PC-9 (cell line): ENCODE measurements around the gene CYS1. TPM values are rescaled to one million over a fixed set of nuclear protein-coding genes. Genes with fewer than 3 reads are reported as not detected.

Source experiments
- BruUV-seq: library from RNA; stranded (reverse); fragments of 400-500 nt; replicated peaks from 2 replicates; lab custom pipeline; 2021; lab: Mats Ljungman, UMichigan
- CTCF ChIA-PET: fragments of 300-600 bp; sonication (Branson Sonifier 250); formaldehyde crosslinking; loops from one replicate; lab custom pipeline; 2022; ENCODE audit warnings: antibody characterized with exemption; lab: Charles Lee
- POLR2A ChIA-PET: fragments of 300-600 bp; sonication (Branson Sonifier 250); formaldehyde crosslinking; loops from one replicate; lab custom pipeline; 2022; ENCODE audit warnings: antibody characterized with exemption; ENCODE audit not compliant: unreplicated experiment; lab: Charles Lee
- DNase-seq, 2 experiments: peaks; one replicate each; pipeline versions ENCODE4 v3.0.0 to v3.0.0-alpha.2; 2015 to 2022; ENCODE audit warnings: mixed read lengths in 1 of 2
- H2AFZ ChIP-seq: fragments of 200-600 bp; sonication (generic); 2 replicates; pipeline ENCODE4 v1.8.1; 2017; ENCODE audit warnings: antibody characterized with exemption
- H3F3A ChIP-seq: fragments of 200-600 bp; sonication (generic); 2 replicates; pipeline ENCODE4 v1.8.1; 2017; ENCODE audit warnings: antibody characterized with exemption, mild to moderate bottlenecking, low read depth; ENCODE audit not compliant: insufficient read depth
- H3K27ac ChIP-seq: fragments of 200-600 bp; sonication (generic); 2 replicates; pipeline ENCODE4 v1.6.1; 2016; ENCODE audit warnings: mixed run types
- H3K27me3 ChIP-seq: fragments of 200-600 bp; sonication (generic); 2 replicates; pipeline ENCODE4 v1.6.1; 2016; ENCODE audit warnings: low read depth, mixed run types; ENCODE audit not compliant: insufficient read depth
- H3K36me3 ChIP-seq: fragments of 200-600 bp; sonication (generic); 2 replicates; pipeline ENCODE4 v1.6.1; 2016; ENCODE audit warnings: low read depth, mixed run types
- H3K4me1 ChIP-seq: fragments of 200-600 bp; sonication (generic); replicated peaks from 2 replicates; pipeline ENCODE4 v1.6.1; 2016; ENCODE audit warnings: mixed run types; ENCODE audit not compliant: insufficient read depth
- H3K4me2 ChIP-seq: fragments of 200-600 bp; sonication (generic); 2 replicates; pipeline ENCODE4 v1.6.1; 2017; ENCODE audit warnings: mixed run types
- H3K4me3 ChIP-seq: fragments of 200-600 bp; sonication (generic); 2 replicates; pipeline ENCODE4 v1.6.1; 2016; ENCODE audit warnings: mixed run types
- H3K79me2 ChIP-seq: fragments of 200-600 bp; sonication (generic); 2 replicates; pipeline ENCODE4 v1.6.1; 2017; ENCODE audit warnings: low read depth, mixed run types
- H3K9me2 ChIP-seq: fragments of 200-600 bp; sonication (generic); 2 replicates; pipeline ENCODE4 v1.8.1; 2017; ENCODE audit warnings: mild to moderate bottlenecking; ENCODE audit not compliant: insufficient read depth
- H3K9me3 ChIP-seq: fragments of 200-600 bp; sonication (generic); 2 replicates; pipeline ENCODE4 v1.8.1; 2016; ENCODE audit warnings: low read depth; ENCODE audit not compliant: insufficient read depth
- H4K20me1 ChIP-seq: fragments of 200-600 bp; sonication (generic); 2 replicates; pipeline ENCODE4 v1.8.1; 2017; ENCODE audit not compliant: insufficient read depth
- CTCF ChIP-seq: fragments of 200-600 bp; sonication (generic); conservative IDR thresholded peaks from 2 replicates; pipeline ENCODE4 v1.6.1; 2017; ENCODE audit warnings: mixed run types, antibody characterized with exemption, mild to moderate bottlenecking, moderate library complexity
- EZH2 ChIP-seq: fragments of 200-600 bp; sonication (generic); IDR thresholded peaks from 2 replicates; pipeline ENCODE4 v1.8.0; 2017; ENCODE audit warnings: antibody characterized with exemption, low read depth
- intact Hi-C: fragments of 100-400 bp; cut with micrococcal nuclease; formaldehyde crosslinking; loops from one replicate; pipeline ENCODE4 v1.10.0; 2022; ENCODE audit not compliant: unreplicated experiment
- total RNA-seq: library from RNA; stranded (reverse); gene quantifications from 2 replicates; pipeline ENCODE4 v1.2.3, GENCODE V29; 2021

The CYS1 gene
- total RNA-seq, 1 experiment from 2014 or later = 0.61 TPM

DNA sequence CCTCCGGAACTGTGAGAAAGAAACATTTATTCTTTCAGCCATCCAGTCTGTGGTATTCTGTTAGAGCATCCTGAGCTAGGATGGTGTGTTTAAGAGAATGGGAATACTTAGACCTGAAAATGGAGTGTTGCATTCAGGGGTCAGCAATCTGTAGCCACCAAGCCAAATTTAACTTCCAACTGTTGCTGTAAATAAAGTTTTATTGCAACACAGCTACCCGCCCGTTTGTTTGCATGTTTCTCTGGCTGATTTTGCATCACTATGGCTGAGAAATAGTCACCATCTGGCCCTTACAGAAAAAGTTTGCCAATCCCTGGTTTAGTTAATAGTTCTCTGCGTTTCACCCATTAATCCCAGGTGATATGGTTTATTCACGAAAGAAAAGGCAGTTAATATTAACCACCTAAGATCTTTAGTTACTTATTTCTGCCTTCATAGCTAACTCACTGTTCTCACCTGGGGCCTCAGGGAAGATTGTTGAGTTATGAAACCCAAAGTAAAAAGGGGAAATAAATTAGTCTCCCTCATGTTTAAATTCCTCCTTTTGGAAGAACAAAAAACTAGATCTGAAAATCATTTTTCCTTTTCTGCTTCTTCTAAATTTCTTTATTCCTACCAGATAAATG lies 9.5 kb upstream of the CYS1 start:
- no peak for TF ChIP-seq EZH2
- TF ChIP-seq CTCF = no peak
- POLR2A ChIA-PET = interaction anchor here (0.7 kb wide), 1 partner anchor 198 kb away, joined by 4 read pairs; no protein-coding TSS in a partner anchor
- no peak overlapping the region for H2AFZ ChIP-seq
- BruUV-seq = no TSS peak
- no peaks in the 10 kb centered on the region for H3K4me1 ChIP-seq
- no peaks in the 10 kb centered on the region for H3F3A ChIP-seq
- H3K9me3 ChIP-seq = no peaks in the 10 kb centered on the region
- H3K9me2 ChIP-seq = no peaks in the 10 kb centered on the region
- DNase-seq = no peak
- no peaks in the 10 kb centered on the region for H3K36me3 ChIP-seq
- H3K27me3 ChIP-seq = no peaks in the 10 kb centered on the region
- CTCF ChIA-PET = no interaction called here
- intact Hi-C loops = no loop called here
- no peak overlapping the region for H3K27ac ChIP-seq
- no peaks in the 10 kb centered on the region for H4K20me1 ChIP-seq
- H3K4me3 ChIP-seq = no peak overlapping the region
- no peak overlapping the region for H3K4me2 ChIP-seq
- no peaks in the 10 kb centered on the region for H3K79me2 ChIP-seq

DNA sequence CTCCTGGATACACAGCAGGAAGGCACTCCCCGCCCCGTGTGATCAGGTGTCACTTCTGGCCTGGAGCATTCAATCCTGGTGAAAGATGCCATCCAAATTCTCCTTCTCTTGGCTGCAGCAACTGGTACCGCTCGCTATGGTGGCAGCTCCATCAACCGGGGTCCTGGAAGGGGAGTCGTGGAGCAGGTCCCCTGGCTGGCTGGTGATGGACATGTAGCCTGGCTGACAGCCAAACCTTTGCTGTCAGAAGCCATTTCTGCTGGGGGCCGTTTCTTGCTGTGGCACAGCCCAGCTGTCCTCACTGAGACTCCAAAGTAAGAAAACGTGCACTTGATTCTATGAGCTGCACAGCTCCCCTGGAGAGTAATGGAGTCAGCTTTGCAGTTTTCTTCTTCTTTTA lies 7.1 kb upstream of the CYS1 start:
- intact Hi-C loops = no loop called here
- Histone ChIP-seq H3K36me3 (no peaks in the 10 kb centered on the region), H2AFZ (no peak overlapping the region), H3K79me2 (no peaks in the 10 kb centered on the region), H3K9me2 (no peaks in the 10 kb centered on the region), H3K4me1 (no peaks in the 10 kb centered on the region), H3K27ac (no peak overlapping the region), H3K4me3 (no peak overlapping the region), H3K9me3 (no peaks in the 10 kb centered on the region), H3K27me3 (peaks cover 17% of the 10 kb centered on the region), H4K20me1 (no peaks in the 10 kb centered on the region), H3F3A (no peaks in the 10 kb centered on the region), H3K4me2 (no peak overlapping the region)
- ChIA-PET POLR2A (no interaction called here), CTCF (interaction anchor here (0.6 to 1.0 kb wide), 2 partner anchors 15 to 291 kb away, joined by 3 read pairs; no protein-coding TSS in a partner anchor)
- TF ChIP-seq EZH2 = no peak
- no peak for TF ChIP-seq CTCF
- no TSS peak for BruUV-seq
- no peak for DNase-seq

DNA sequence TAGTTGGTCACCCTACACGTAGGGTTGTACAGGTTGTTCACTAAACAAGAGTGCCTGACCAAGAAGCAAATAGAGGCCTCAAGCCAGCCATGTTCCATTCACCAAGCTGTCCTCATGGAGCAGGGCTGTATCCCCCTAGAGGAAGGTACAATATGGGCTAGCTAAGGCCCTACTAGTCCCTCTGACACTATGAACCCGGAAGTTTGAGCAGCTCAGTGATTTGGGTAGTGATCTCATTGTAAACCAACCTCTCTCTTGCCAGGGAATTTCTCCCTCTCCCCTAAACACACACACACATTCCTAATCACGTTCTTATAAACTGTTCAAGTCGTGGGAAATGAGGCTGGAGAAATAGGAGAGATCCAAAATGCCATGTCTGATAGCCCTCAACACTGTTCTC lies 6.7 kb upstream of the CYS1 start:
- POLR2A ChIA-PET = interaction anchor here (0.6 kb wide), 1 partner anchor 400 kb away, joined by 3 read pairs; no protein-coding TSS in a partner anchor
- Histone ChIP-seq H3K9me2 (no peaks in the 10 kb centered on the region), H3K4me2 (no peak overlapping the region), H3F3A (no peaks in the 10 kb centered on the region), H3K36me3 (no peaks in the 10 kb centered on the region), H2AFZ (no peak overlapping the region), H3K4me1 (no peaks in the 10 kb centered on the region), H4K20me1 (no peaks in the 10 kb centered on the region), H3K27ac (no peak overlapping the region), H3K27me3 (peaks cover 17% of the 10 kb centered on the region), H3K4me3 (no peak overlapping the region), H3K79me2 (no peaks in the 10 kb centered on the region), H3K9me3 (no peaks in the 10 kb centered on the region)
- no peak for DNase-seq
- TF ChIP-seq EZH2 (no peak), CTCF (no peak)
- CTCF ChIA-PET = no interaction called here
- intact Hi-C loops = no loop called here
- no TSS peak for BruUV-seq
